H1 (cell line): ENCODE results near the gene DARS2.

Source experiments
- CTCF ChIP-seq, 3 experiments: IDR thresholded peaks; 1 replicate in 2 of 3; 2 replicates in 1 of 3; pipeline versions ENCODE4 v1.5.1 to v1.6.1; 2011; ENCODE audit warnings: low read length in 3 of 3, mild to moderate bottlenecking in 3 of 3, inconsistent platforms in 2 of 3, low read depth in 1 of 3, moderate library complexity in 1 of 3; ENCODE audit not compliant: insufficient read depth in 1 of 3; ENCODE audit errors: control extremely low read depth in 1 of 3
- EP300 ChIP-seq, 2 experiments: IDR thresholded peaks; 1 replicate in 1 of 2; 2 replicates in 1 of 2; pipeline ENCODE4 v1.6.1; 2011 to 2012; ENCODE audit warnings: low read depth in 2 of 2, low read length in 2 of 2, mild to moderate bottlenecking in 2 of 2, borderline replicate concordance in 1 of 2, inconsistent platforms in 1 of 2, moderate library complexity in 1 of 2

GRCh38 chr1:173884701-173885100, 60.2 kb downstream of the DARS2 start:
- TF ChIP-seq CTCF (IDR thresholded peaks at IDR 0.05; ENCODE audit: control extremely low read depth in 1 of 3, insufficient read depth in 1 of 3, low read depth in 1 of 3, low read length in 3 of 3) = no peak
- TF ChIP-seq EP300 (IDR thresholded peaks at IDR 0.05; ENCODE audit: borderline replicate concordance in 1 of 2, low read depth in 2 of 2, low read length in 2 of 2) = no peak
